ENCODE measurements around the gene SPATA31C2. TPM values are rescaled to one million over a fixed set of nuclear protein-coding genes. Genes with fewer than 3 reads are reported as not detected.
"Not testable (repeated sequence)": the region's sequence is repeated elsewhere in the genome, so short reads cannot be mapped to it uniquely, and the experiment has no call there.

The SPATA31C2 gene
- total and polyA plus RNA-seq, 2 experiments from 2014 or later = not detected

- H3K4me3 ChIP-seq = no peak overlapping the region
- no peak overlapping the region for H3K27ac ChIP-seq
- no peaks in the 10 kb centered on the region for H3K36me3 ChIP-seq (ENCODE audit: low read depth)
- H3K9me3 ChIP-seq (ENCODE audit: low read depth) = no peaks in the 10 kb centered on the region
- H2AFZ ChIP-seq = no peak overlapping the region
- in situ Hi-C loops (cut with MboI) = no loop called here
- DNase-seq = no peak
- no peaks in the 10 kb centered on the region for H3K4me1 ChIP-seq (ENCODE audit: insufficient read depth)
- no peak overlapping the region for H3K9ac ChIP-seq
- H4K20me1 ChIP-seq (ENCODE audit: insufficient read depth) = no peaks in the 10 kb centered on the region
- 31 to 40% methylated on average over 6 of the region's 6 CpGs for WGBS, 2 experiments (ENCODE audit: low coverage in 1 of 2, low lambda C conversion rate in 2 of 2, missing lambda C conversion rate in 2 of 2)
- H3K9me2 ChIP-seq (ENCODE audit: insufficient read depth) = no peaks in the 10 kb centered on the region
- H3K27me3 ChIP-seq (replicated peaks; ENCODE audit: insufficient read depth) = peaks cover 29% of the 10 kb centered on the region
- H3F3A ChIP-seq (ENCODE audit: insufficient read depth) = no peaks in the 10 kb centered on the region
- H3K4me2 ChIP-seq (ENCODE audit: unreplicated experiment) = no peak overlapping the region
- H3K79me2 ChIP-seq (ENCODE audit: insufficient read depth) = no peaks in the 10 kb centered on the region
- TF ChIP-seq EZH2phosphoT487 (IDR thresholded peaks at IDR 0.05; ENCODE audit: insufficient read depth, low read depth) = no peak
- no peak for TF ChIP-seq EZH2 (IDR thresholded peaks at IDR 0.05; ENCODE audit: insufficient read depth, poor library complexity, severe bottlenecking)
Observed at GRCh38 chr9:88143957-88144625, 5.8 kb upstream of the SPATA31C2 start.

- in situ Hi-C loops (cut with MboI) = no loop called here
- no peak for DNase-seq
- H3K9ac ChIP-seq = no peak overlapping the region
- no peaks in the 10 kb centered on the region for H3K9me3 ChIP-seq (ENCODE audit: low read depth)
- H3F3A ChIP-seq (ENCODE audit: insufficient read depth) = no peaks in the 10 kb centered on the region
- no peak overlapping the region for H3K27ac ChIP-seq
- no peak overlapping the region for H3K4me3 ChIP-seq
- peaks cover 28% of the 10 kb centered on the region for H3K27me3 ChIP-seq (replicated peaks; ENCODE audit: insufficient read depth)
- 46 to 53% methylated on average over 3 of the region's 3 CpGs for WGBS, 2 experiments (ENCODE audit: low coverage in 1 of 2, low lambda C conversion rate in 2 of 2, missing lambda C conversion rate in 2 of 2)
- H3K79me2 ChIP-seq (ENCODE audit: insufficient read depth) = no peaks in the 10 kb centered on the region
- TF ChIP-seq EZH2phosphoT487 (IDR thresholded peaks at IDR 0.05; ENCODE audit: insufficient read depth, low read depth) = no peak
- no peak for TF ChIP-seq EZH2 (IDR thresholded peaks at IDR 0.05; ENCODE audit: insufficient read depth, poor library complexity, severe bottlenecking)
- H3K9me2 ChIP-seq (ENCODE audit: insufficient read depth) = no peaks in the 10 kb centered on the region
- H3K36me3 ChIP-seq (ENCODE audit: low read depth) = no peaks in the 10 kb centered on the region
- H4K20me1 ChIP-seq (ENCODE audit: insufficient read depth) = no peaks in the 10 kb centered on the region
- no peak overlapping the region for H3K4me2 ChIP-seq (ENCODE audit: unreplicated experiment)
- no peak overlapping the region for H2AFZ ChIP-seq
- no peaks in the 10 kb centered on the region for H3K4me1 ChIP-seq (ENCODE audit: insufficient read depth)
Observed at GRCh38 chr9:88143179-88143578, 4.9 kb upstream of the SPATA31C2 start.

GRCh38 chr9:88133552-88133951 is 4.7 kb downstream of the SPATA31C2 start:
- H3K27ac ChIP-seq; H3K79me2 ChIP-seq (ENCODE audit: insufficient read depth); DNase-seq; H3K4me2 ChIP-seq (ENCODE audit: unreplicated experiment); H3K9me2 ChIP-seq (ENCODE audit: insufficient read depth); H3K27me3 ChIP-seq (replicated peaks; ENCODE audit: insufficient read depth); H4K20me1 ChIP-seq (ENCODE audit: insufficient read depth); in situ Hi-C loops (cut with MboI); H3K36me3 ChIP-seq (ENCODE audit: low read depth); H3K4me1 ChIP-seq (ENCODE audit: insufficient read depth); H3K9ac ChIP-seq; H3K9me3 ChIP-seq (ENCODE audit: low read depth); H3F3A ChIP-seq (ENCODE audit: insufficient read depth); H3K4me3 ChIP-seq; H2AFZ ChIP-seq: not testable (repeated sequence)
- 63 to 64% methylated on average over 11 to 12 of the region's 12 CpGs for WGBS, 2 experiments (ENCODE audit: low coverage in 1 of 2, low lambda C conversion rate in 2 of 2, missing lambda C conversion rate in 2 of 2)

GRCh38 chr9:88129556-88129955 is 8.7 kb downstream of the SPATA31C2 start:
- H3K36me3 ChIP-seq (ENCODE audit: low read depth); H3K4me2 ChIP-seq (ENCODE audit: unreplicated experiment); H3K27me3 ChIP-seq (replicated peaks; ENCODE audit: insufficient read depth); DNase-seq; H3K9ac ChIP-seq; H3K4me1 ChIP-seq (ENCODE audit: insufficient read depth); H2AFZ ChIP-seq; H3K79me2 ChIP-seq (ENCODE audit: insufficient read depth); H3K4me3 ChIP-seq; H4K20me1 ChIP-seq (ENCODE audit: insufficient read depth); in situ Hi-C loops (cut with MboI); H3F3A ChIP-seq (ENCODE audit: insufficient read depth); H3K9me2 ChIP-seq (ENCODE audit: insufficient read depth); H3K9me3 ChIP-seq (ENCODE audit: low read depth); H3K27ac ChIP-seq: not testable (repeated sequence)
- WGBS, 2 experiments (ENCODE audit: low coverage in 1 of 2, low lambda C conversion rate in 2 of 2, missing lambda C conversion rate in 2 of 2) = 16 to 43% methylated on average over 4 to 8 of the region's 9 CpGs

GRCh38 chr9:88127700-88128300 is 10.5 kb downstream of the SPATA31C2 start:
- H4K20me1 ChIP-seq (ENCODE audit: insufficient read depth); H3K9me3 ChIP-seq (ENCODE audit: low read depth); H3K9ac ChIP-seq; H3K4me2 ChIP-seq (ENCODE audit: unreplicated experiment); DNase-seq; H3K27me3 ChIP-seq (replicated peaks; ENCODE audit: insufficient read depth); H2AFZ ChIP-seq; in situ Hi-C loops (cut with MboI); H3K9me2 ChIP-seq (ENCODE audit: insufficient read depth); H3K27ac ChIP-seq; H3K4me3 ChIP-seq; H3F3A ChIP-seq (ENCODE audit: insufficient read depth); H3K4me1 ChIP-seq (ENCODE audit: insufficient read depth); H3K79me2 ChIP-seq (ENCODE audit: insufficient read depth); H3K36me3 ChIP-seq (ENCODE audit: low read depth): not testable (repeated sequence)
- WGBS, 2 experiments (ENCODE audit: low coverage in 1 of 2, low lambda C conversion rate in 2 of 2, missing lambda C conversion rate in 2 of 2) = 76 to 86% methylated on average over 7 to 12 of the region's 13 CpGs

- in situ Hi-C loops (cut with MboI); H3K4me3 ChIP-seq: not testable (repeated sequence)
Observed at GRCh38 chr9:88123413-88123812, 14.9 kb downstream of the SPATA31C2 start.

GRCh38 chr9:88118121-88118520 is 20.2 kb downstream of the SPATA31C2 start:
- DNase-seq; H3K27ac ChIP-seq; H3K9ac ChIP-seq; H3K9me2 ChIP-seq (ENCODE audit: insufficient read depth); H3K27me3 ChIP-seq (replicated peaks; ENCODE audit: insufficient read depth); in situ Hi-C loops (cut with MboI); H4K20me1 ChIP-seq (ENCODE audit: insufficient read depth); H3K36me3 ChIP-seq (ENCODE audit: low read depth); H3K4me3 ChIP-seq; H3K79me2 ChIP-seq (ENCODE audit: insufficient read depth); H3F3A ChIP-seq (ENCODE audit: insufficient read depth); H2AFZ ChIP-seq; H3K9me3 ChIP-seq (ENCODE audit: low read depth); H3K4me1 ChIP-seq (ENCODE audit: insufficient read depth); H3K4me2 ChIP-seq (ENCODE audit: unreplicated experiment): not testable (repeated sequence)
- 54 to 63% methylated on average over 5 of the region's 5 CpGs for WGBS, 2 experiments (ENCODE audit: low coverage in 1 of 2, low lambda C conversion rate in 2 of 2, missing lambda C conversion rate in 2 of 2)

More at GRCh38 chr9:88123413-88123812, 14.9 kb downstream of the SPATA31C2 start:
- not testable (repeated sequence) for H3K9me2 ChIP-seq (ENCODE audit: insufficient read depth); H3F3A ChIP-seq (ENCODE audit: insufficient read depth); H3K9me3 ChIP-seq (ENCODE audit: low read depth); H3K79me2 ChIP-seq (ENCODE audit: insufficient read depth); H3K9ac ChIP-seq; H3K4me1 ChIP-seq (ENCODE audit: insufficient read depth); H3K27ac ChIP-seq; H3K27me3 ChIP-seq (replicated peaks; ENCODE audit: insufficient read depth); H2AFZ ChIP-seq; H3K4me2 ChIP-seq (ENCODE audit: unreplicated experiment); H3K36me3 ChIP-seq (ENCODE audit: low read depth); H4K20me1 ChIP-seq (ENCODE audit: insufficient read depth); DNase-seq
